Activated T-cell treated with anti-CD3 and anti-CD28 coated beads for 24 hours (primary cell): ENCODE data around the gene MAP3K6.
"Not testable (repeated sequence)": the region's sequence is repeated elsewhere in the genome, so short reads cannot be mapped to it uniquely, and the experiment has no call there.

Experiments used
- DNase-seq: peaks from one replicate; pipeline ENCODE4 v3.0.0-alpha.2; 2020; ENCODE audit warnings: low read depth

Gene MAP3K6

GRCh38 chr1:27395441-27396195, 28.9 kb upstream of the MAP3K6 start:
- peak; percentile 72 for DNase-seq

DNA sequence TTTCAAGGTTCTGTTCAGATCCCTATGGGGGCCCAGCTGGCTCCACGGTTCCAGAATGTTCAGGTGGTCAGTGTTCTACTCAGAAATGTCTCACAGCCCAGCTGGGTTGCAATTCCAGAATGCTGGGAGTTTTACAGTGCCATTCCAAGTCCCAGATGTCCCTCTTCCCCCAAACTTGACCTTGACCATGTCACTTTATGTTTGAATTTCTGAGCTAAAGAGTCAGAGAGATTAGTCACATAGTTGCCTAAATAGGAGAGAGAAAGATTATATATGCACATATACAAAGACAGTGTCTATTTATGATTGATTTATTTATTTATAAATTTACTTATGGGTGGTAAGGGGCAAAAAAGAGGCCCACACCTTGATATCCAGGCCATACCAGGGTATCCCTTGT, 28.2 kb upstream of the MAP3K6 start:
- DNase-seq, result no peak

DNA sequence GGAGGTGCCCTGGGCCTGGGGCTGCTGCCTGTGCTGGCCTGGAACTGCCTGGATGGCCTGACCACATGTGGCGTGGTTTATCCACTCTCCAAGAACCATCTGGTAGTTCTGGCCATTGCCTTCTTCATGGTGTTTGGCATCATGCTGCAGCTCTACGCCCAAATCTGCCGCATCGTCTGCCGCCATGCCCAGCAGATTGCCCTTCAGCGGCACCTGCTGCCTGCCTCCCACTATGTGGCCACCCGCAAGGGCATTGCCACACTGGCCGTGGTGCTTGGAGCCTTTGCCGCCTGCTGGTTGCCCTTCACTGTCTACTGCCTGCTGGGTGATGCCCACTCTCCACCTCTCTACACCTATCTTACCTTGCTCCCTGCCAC, 27.5 kb upstream of the MAP3K6 start:
- DNase-seq, result no peak

GRCh38 chr1:27393641-27394281, 27.0 kb upstream of the MAP3K6 start:
- no peak for DNase-seq

DNA sequence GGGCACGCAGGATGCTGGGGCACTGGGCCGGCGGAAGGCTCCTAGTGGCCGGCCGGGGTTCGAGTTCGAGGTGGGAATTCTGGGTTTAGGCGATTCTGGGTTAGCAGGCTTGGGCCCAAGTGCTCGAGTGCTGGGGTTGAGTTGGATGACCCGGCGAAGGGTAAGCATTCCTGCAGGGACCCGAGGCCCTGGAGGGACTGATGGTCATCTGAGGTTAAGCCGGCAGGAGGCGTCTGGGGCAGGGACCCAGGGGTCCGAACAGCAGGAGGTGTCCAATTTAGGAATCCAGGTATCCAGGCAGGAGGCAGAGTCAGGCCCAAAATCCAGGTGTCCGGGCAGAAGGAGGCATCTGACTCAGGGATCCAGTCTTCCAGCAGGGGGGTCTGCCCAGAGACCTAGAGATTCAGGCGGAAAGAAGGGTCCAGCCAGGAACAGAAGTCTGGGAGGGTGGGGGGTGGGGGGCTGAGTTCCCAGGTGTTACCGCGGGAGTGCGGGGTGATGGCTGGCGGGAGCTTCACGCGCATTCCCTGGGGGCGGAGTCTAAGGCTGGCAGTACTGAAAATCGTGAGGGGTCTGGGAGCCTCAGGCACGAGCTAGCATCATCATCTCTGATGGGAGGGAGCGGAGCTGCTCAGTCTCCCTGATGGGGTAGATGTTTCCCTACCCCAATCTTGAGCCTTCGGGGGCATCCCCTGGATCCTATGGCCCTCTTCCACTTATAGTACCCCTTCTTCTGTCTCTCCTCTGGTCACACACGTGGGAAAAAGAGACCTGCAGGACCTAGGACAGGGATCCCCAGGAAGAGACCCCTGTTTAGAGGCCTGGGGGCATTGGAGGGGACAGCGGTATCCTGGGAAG, 26.2 kb upstream of the MAP3K6 start:
- DNase-seq, result no peak

GRCh38 chr1:27392096-27392777, 25.5 kb upstream of the MAP3K6 start, which contains the start of gene GPR3:
Gene GPR3 (plus strand): TSS chr1:27392622. CDS start chr1:27393799, 1,177 bp downstream.
- DNase-seq, result peak; percentile 90

DNA sequence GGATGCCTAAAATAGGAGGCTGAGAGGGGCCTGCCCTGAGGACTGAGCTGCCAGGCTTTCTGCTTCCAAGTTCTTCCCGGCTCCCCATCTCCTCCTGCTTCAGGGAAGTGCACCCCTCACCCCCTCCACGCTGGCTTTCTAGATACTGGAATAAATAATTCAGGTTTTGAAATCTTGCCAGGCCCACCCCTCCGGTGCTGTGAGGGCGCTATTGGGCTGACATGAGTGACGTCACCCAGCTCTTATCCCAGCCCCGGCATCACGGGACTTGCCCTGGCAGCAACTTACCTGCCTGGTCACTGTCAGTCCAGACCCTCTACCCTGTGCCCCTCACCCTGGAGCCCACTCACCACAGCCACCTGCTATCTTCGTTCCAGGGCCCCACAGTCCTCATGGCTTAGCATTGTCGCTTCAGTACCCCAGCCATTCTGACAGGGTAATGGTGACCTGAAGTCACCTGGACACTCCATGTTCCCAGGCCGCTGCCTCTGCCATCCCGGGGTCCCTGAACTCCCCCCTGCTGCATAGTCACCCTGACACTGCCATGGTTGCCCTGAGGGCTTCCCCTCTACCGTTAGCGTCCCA, 24.8 kb upstream of the MAP3K6 start:
- DNase-seq, result no peak

DNA sequence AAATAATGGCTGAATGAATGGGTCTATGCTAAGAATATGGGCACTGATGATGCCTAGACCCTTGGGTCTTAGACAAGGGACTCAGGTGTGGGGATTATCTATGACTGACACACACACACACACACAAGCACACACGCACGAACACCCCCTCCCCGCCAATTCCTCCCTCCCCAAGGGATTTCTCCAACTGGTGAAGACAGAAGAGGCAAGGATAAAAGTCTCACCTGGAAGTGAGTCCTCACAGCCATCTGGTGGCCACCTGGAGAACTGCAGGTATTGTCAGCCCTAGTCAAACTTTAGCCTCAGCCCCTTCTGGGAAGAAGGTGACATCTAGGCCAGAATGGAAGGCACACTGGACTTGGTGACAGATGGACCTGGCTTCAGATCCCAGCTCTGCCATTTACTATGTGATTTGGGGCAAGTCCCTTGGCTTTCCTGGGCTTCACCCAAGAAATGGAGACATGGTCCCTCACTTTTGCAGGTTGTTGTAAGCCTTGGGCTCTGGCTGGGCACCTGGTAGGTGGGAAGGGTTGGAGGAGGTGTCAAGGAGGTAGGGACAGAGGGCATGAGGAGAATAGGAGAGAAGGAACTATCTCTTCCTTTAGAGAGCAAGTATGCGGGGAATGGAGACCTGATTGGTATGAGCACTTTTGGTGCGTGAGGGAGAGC, 21.7 kb upstream of the MAP3K6 start:
- DNase-seq, result peak; percentile 64

DNA sequence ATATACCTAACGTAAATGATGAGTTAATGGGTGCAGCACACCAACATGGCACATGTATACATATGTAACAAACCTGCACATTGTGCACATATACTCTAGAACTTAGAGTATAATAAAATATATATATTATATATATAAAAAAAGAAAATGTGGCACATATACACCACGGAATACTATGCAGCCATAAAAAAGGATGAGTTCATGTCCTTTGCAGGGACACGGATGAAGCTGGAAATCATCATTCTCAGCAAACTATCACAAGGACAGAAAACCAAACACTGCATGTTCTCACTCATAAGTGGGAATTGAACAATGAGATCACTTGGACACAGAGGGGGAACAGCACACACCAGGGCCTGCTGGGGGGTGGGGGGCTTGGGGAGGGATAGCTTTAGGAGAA, 18.0 kb upstream of the MAP3K6 start:
- DNase-seq, result not testable (repeated sequence)

DNA sequence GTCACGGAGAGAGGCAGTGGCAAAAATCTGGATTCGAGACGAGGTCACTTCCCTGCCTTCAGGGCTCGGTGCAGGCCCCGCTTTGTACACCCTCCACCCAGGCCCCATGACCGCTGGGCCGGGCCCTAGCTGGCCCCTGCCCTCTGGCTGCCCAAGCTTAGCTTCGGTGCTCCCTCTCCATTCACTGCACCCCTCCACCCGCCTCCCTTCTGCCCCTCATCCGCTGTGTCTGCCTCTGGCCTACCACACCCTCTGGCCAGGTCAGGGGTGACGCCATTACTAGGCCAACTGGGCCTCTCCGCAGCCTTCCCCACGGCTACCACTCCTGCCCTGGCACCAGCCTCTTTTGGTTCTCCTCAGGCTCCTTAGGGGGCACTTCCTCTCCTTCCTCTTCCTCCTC, 16.9 kb upstream of the MAP3K6 start:
- DNase-seq, result no peak

- DNase-seq, result no peak
Measured at GRCh38 chr1:27383039-27383605, 16.4 kb upstream of the MAP3K6 start, which contains the start of gene CD164L2. Gene CD164L2 (minus strand): TSS chr1:27383333. CDS start chr1:27383239, 94 bp downstream.

DNA sequence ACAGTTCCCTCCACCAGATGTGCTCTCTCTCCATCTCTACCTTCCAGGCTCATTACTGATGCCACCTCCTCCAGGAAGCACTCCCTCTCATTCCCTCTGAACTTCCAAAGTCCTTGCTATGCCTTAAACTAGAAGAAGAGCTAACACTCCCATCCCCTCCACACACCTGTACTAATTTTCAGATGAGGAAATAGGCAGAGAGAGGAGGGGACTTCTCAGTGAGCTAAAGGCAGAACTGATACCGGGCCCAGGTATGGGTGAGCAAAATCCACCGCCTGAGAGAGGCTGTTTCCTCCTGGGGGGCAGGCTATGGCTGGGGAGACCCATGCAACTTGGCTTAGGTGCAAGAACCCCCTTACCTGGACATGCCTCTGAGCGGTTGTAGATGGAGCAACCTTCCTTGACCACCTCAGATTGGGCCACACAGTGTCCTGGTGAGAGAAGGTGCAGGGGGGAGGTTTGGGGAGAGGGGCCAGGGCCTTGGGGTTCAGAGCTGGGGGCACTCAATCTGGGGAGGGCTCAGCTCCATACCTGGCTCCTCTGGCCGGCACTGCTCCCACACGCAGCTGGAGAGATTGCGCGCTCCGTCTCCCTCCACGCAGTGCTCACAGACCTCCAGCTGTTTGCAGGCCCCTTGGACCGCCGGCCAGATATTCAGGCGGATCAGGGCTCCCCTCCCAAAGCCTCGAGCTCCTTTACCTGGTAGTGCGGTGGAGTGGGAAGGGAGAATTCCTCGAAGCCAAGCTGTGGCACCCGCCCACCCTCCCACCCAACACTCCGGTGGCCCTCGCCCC, 15.4 kb upstream of the MAP3K6 start:
- DNase-seq, result no peak

DNA sequence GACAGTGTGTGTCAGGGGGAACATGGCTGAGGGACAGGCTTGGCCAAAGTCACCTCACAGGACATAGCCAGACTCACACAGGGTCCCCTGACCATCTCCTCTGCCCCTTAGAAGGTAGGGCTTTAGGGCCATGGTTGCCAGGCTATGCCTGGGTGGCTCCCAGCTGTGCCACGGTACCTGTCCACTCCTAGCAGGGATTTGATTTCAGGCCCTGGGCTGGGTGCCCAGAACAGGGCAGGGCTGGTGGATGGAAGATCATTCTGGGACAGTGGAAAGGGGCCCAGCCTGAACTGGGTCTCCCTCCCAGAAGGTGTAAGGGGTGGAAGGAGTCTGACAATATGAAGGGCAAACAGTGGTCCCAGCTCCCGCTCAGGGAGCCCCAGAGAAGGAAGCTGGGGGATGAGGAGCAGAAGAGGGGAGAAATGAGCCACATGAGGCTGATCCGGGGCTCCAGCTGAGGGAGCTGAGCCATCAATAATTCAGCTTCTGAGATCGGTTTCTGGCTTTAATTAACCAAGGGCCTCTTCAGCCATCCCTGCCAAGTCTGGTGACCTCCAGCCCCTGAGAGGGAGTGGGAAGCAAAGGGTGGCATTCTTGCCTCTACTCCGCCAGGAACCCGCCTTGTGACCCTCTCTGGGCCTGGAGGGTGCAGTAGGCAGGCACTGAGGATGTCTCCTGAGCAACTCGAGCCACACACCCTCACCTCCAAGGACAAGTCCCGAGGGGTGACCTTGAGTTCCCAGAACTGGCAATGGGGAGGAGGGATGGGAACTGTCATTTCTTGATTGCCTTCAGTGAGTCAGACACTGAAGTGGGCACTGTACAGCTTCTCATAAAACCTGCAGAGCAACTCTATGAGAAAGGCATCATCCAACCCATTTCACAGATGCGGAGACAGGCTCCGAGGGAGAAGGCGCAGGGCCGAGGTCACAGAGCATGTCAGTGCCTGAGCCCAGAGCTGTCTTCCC, 14.3 kb upstream of the MAP3K6 start:
- DNase-seq, result no peak

- no peak for DNase-seq
Measured at GRCh38 chr1:27380224-27380623, 13.5 kb upstream of the MAP3K6 start.

- no peak for DNase-seq
Measured at GRCh38 chr1:27379564-27380122, 12.9 kb upstream of the MAP3K6 start.

DNA sequence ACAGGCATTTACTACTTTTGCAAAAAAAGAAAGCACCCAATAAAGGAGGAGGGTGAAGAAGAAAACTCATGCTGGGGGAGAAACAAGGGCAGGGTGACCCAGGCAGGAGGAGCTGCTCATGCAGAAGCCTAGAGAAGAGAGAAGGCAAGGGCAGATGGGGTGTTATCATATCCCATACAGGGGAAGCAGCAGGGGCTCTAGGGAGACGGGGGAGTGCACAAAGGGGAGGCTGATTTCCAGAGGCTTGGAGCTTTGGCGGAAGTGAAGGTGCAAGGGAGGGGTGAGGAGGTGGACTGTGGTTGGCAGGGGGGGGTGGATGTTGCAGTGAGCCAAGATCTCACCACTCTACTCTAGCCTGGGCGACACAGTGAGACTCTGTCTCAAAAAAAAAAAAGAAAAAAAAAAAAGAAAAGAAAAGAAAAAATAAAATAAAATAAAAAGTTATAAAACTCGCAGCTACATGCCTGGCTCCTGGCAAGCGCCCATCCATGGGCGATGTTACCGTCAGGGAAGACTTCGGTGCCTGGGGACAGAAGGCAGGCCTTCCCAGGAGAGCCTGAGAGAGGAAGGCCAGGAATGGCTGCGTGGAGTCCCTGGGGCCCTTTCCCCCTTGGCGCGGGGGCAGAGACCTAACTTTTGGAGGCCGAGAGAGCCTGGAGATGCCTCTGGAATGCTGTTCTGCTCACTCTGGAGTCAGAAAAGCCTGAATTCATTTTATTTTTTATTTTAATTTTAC, 11.2 kb upstream of the MAP3K6 start:
- DNase-seq, result no peak

DNA sequence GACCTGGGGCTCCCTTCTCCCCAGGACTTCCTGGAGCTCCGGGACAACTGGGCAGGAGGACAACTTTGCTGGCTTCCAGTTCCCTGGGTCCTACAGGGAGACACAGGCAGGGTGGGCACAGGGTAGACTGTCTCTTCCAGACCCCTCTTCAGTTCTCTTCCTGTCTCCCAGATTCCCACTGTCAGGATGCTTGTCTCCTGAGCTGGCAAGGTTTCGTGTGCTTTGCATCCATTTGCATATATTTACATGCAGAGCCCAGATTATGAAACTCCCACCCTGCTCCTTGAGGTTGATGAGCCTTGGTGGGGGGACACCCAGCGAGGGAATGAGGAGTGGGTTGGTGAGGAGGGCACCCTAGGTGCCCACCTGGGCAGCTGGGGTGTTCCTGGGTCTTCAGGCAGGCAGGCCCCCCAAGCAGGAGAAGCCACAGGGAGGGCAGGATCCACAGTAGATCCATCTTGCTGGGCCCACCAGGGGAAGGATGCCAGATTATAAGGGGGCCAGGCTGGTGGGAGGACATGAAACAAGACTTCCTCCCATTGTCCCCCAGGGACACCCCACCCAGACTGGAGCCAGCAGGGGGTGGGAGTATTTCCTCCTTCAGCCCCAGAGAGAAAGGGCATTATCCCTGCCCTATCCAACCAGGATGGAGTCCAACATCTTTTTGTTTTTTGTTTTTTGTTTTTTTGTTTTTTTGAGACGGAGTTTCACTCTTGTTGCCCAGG, 7.8 kb upstream of the MAP3K6 start, which contains the start of gene FCN3:
TSS of gene FCN3 (minus strand) at position 463 of the 725 bp plus-strand sequence. CDS start at position 457, 6 bp downstream.
- no peak for DNase-seq
